Activated gamma-delta T cell treated with Interleukin-2 at 50 U/mL for 16 hours (primary cell): ENCODE data around the gene MED10.
"Not testable (repeated sequence)": the region's sequence is repeated elsewhere in the genome, so short reads cannot be mapped to it uniquely, and the experiment has no call there.

ENCODE experiments used
- DNase-seq: peaks from one replicate; pipeline ENCODE4 v3.0.0-alpha.2; 2020

The MED10 gene

GRCh38 chr5:6372251-6373080 lies 5.9 kb downstream of the MED10 start:
- DNase-seq: no peak

DNA sequence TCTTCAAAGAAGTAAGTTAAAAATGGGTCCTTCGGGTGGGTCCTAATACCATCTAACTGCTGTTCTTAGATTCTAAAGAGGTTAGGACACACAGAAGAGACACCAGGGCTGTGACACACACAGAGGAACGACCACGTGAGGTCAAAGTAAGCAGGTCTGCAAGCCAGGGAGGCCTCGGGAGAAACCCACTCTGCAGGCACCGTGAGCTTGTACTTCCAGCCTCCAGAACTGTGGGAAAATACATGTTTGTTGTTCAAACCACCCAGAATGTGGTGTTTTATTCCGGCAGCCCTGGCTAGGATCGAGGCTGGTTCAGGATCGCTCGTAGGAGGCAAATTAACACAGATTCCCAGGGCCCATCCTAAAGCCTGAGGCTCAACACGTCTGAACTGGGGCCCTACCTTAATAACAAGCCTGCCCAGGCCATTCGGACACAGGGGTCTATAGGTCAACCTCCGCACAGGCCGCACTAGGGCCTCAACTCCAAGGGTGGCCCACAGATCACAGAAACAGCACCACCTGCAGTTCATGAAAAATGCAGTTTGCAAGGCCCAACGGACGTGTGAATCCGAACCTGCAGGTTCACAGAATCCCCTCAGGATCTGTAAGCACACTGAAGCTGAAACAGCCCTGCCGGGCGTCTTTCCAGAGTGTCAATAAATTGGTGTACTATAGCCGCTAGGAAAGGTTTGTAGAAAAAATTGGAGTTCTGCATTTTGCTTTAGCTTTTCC lies 7.1 kb downstream of the MED10 start:
- no peak for DNase-seq

GRCh38 chr5:6370580-6370979 lies 7.8 kb downstream of the MED10 start:
- DNase-seq: no peak

GRCh38 chr5:6365977-6366590 lies 12.3 kb downstream of the MED10 start:
- no peak for DNase-seq

GRCh38 chr5:6365142-6365976 lies 13.0 kb downstream of the MED10 start:
- no peak for DNase-seq

GRCh38 chr5:6363454-6364011 lies 14.8 kb downstream of the MED10 start:
- DNase-seq: not testable (repeated sequence)

DNA sequence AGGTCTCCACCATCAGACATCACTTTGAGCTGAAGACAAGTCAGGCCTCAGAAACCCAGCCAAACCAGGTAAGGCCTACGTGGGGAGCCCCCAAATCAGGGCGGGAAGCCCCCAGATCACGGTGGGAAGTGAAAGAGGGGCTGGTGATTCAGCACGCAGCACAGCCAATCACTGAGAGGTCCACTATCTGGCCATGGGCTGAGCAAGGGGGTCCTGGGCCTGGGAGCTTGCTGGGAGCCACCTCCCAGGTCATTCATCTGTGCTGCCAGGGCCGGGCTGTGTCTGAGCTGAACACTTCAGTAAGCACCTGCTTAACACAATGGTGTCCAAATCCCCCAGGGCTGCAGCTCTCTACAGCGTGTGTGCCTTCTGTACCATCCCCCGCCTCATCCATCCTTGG lies 15.5 kb downstream of the MED10 start:
- no peak for DNase-seq

DNA sequence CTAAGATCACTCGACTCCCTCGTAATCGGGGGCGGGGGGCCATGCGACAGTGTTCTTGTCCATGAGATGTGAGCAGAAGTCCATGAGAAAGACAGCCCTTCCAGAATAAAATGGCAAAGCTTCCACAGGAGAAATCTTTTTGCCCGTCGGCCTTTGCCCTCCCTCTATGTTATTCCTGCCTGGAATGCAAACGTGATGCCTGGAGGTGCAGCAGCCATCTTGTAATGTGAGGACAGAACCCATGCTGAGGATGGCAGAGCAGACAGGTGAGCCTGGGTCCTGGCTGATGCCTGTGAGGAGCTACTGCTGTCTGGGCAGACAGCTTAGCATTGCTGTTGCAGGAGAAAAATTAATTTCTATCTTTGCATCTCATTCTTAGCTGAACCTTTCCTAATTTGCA lies 17.2 kb downstream of the MED10 start:
- DNase-seq: no peak

- no peak for DNase-seq
Observed at GRCh38 chr5:6360323-6361072, 17.8 kb downstream of the MED10 start.

DNA sequence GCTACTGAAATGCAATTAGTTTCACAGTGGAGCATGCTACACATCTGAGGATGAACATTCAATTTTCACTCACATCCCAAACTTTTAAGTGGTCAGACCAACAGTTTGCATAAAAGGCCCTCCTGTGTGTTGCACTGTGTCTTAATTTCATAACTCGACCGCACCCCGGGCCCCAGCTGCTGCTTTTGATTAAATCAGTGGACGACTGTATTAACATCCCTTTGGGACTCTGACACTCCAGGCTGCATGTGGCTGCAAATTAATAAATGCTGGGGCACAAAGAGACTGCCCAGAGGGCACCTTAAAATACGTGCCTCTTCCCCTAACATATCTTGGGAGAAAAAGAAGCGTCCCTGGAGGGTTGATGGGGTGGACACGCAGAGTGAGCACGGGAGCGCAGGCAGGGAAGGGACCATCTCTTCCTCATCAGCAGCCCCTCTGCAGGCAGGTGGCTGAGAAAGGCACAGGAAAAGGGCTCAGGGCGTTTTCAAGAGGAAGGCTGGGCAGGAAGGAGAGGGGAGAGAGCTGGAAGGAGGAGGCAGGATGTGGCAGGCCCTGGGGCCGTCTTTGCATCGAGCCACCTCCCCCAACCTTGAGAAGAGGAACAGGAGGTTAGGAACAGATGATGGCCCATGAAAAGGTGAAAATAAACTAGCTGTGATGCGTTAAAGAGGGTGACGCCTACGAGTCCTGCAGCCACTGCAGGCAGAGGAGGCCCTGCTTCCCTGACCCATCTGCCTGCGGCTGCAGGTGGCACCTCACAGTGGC lies 18.6 kb downstream of the MED10 start:
- DNase-seq: no peak

GRCh38 chr5:6358434-6358820 lies 19.9 kb downstream of the MED10 start:
- DNase-seq: no peak

- not testable (repeated sequence) for DNase-seq
Observed at GRCh38 chr5:6357817-6358433, 20.4 kb downstream of the MED10 start.

- DNase-seq: no peak
Observed at GRCh38 chr5:6356578-6357164, 21.7 kb downstream of the MED10 start.

DNA sequence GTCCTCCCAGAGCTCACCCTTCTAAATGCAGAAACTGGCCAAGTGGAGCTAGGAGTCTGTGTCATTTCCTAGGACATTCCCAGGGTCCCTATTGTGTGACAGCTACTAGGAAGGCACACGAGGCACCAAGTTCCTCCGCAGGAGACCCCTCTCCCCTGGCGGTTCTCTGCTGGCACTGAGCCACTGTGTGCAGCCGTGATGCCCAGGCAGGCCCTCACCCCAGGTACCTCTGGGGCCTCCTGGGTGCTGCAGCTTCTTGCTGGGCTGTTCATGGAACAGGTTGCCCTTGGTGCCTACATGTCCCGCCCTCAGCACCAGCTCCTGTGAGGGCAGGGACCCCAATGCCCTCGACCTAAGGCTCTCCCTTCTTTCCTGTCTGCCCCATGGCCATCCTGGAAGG lies 23.1 kb downstream of the MED10 start:
- no peak for DNase-seq

DNA sequence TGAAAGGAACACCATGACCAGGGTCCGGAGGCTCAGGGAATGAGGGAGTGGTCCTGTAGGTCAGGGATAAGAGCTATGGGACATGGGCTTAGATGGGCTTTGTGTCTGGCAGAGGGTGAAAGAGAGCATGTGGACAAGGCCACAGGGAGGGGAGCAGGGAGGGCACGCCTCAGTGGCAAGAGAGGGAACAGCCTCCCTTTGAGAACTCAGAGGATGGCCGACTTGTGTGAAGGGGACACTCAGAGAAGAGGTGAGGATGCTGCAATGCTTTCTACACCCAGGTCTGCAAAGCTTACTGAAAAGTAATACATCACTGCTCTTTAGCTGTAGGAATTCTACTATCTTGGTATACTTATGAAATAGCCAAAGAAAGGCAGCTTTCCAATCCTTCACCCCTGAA lies 23.5 kb downstream of the MED10 start:
- no peak for DNase-seq

DNA sequence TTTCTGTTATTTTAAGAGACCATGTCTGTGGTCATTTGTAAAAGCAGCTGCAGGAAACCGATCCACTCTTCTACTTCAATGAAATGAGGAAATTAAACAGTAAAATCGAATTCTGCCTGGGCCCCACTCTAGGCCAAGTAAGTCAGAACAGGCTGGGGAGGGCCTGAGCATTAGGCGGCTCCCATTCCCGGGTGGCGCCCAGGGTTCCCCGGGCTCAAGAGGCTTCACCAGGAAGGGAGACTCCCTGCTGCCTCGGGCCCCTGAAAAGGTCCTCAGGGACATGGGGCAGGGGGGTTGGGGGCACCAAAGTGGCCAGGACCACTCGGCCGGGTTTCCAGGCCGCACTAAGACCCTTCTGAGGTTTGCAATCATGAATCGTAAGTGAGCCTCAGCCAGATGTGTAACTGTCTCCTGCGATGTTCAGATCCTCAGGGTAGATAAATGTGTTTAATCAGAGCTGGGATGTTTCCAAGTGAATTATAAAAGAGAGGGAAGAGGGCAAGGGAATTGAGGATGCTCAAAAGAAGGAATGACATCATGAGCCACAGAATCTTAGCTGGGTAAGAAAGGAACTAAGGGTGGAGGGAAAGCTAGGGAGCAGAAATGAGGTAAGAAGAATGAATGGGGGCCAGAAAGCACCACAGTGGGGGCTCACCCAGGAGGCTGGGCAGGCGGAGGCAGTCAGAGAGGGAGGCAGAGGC lies 24.6 kb downstream of the MED10 start:
- DNase-seq: no peak

- no peak for DNase-seq
Observed at GRCh38 chr5:6350277-6351090, 27.9 kb downstream of the MED10 start.

DNA sequence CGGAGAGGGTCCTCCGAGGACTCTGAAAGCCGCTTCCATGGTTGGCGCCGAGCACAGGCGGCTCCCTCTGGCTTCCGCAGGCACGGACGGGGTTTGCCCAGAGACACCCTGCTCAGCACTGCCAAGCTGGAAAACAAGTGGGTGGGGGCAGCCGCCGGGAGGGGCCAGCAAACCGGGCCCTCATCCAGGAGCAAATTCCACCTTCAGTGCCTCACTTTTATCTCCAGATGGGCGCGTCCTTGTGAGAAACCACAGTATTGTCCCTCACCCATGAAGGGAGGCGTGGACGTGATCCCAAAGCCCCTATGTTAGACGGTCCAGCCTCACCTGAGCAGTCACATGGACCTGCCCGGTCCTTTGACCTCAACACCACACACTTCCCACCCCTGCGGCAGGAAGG lies 29.0 kb downstream of the MED10 start:
- no peak for DNase-seq
